Endodermal cell (in vitro differentiated cells): ENCODE results near the gene BET1L. TPM values are rescaled to one million over a fixed set of nuclear protein-coding genes. Genes with fewer than 3 reads are reported as not detected.
"Not testable (repeated sequence)": the region's sequence is repeated elsewhere in the genome, so short reads cannot be mapped to it uniquely, and the experiment has no call there.

Experiments
- DNase-seq: peaks from one replicate; pipeline ENCODE4 v3.0.0-alpha.2; 2017
- H3K27ac ChIP-seq: 2 replicates; pipeline ENCODE4 v1.5.1; 2013; ENCODE audit warnings: mild to moderate bottlenecking, low read depth, low read length, moderate library complexity
- H3K27me3 ChIP-seq: 2 replicates; pipeline ENCODE4 v1.6.1; 2013; ENCODE audit warnings: mild to moderate bottlenecking, low read length, moderate library complexity; ENCODE audit not compliant: insufficient read depth, control insufficient read depth, poor library complexity, severe bottlenecking
- H3K36me3 ChIP-seq: 2 replicates; pipeline ENCODE4 v1.7.0; 2013; ENCODE audit warnings: mild to moderate bottlenecking, low read length, moderate library complexity; ENCODE audit not compliant: control insufficient read depth, insufficient read depth
- H3K4me1 ChIP-seq: one replicate; pipeline ENCODE4 v1.7.0; 2013; ENCODE audit warnings: low read length; ENCODE audit not compliant: control insufficient read depth, insufficient read depth
- H3K4me3 ChIP-seq: 2 replicates; pipeline ENCODE4 v1.5.1; 2013; ENCODE audit warnings: mild to moderate bottlenecking, low read length, moderate library complexity
- H3K9ac ChIP-seq: 2 replicates; pipeline ENCODE4 v1.6.1; 2013; ENCODE audit warnings: mild to moderate bottlenecking, low read length, moderate library complexity; ENCODE audit not compliant: poor library complexity, severe bottlenecking; ENCODE audit errors: extremely low read depth
- H3K9me3 ChIP-seq: 2 replicates; pipeline ENCODE4 v1.6.1; 2013; ENCODE audit warnings: mild to moderate bottlenecking, low read length, moderate library complexity; ENCODE audit not compliant: control insufficient read depth
- H3K27ac Mint-ChIP-seq: 2 replicates; pipeline ENCODE4 v1.8.0; 2020; ENCODE audit warnings: mixed read lengths
- H3K27me3 Mint-ChIP-seq: 2 replicates; pipeline ENCODE4 v1.8.0; 2021; ENCODE audit warnings: mild to moderate bottlenecking, mixed read lengths; ENCODE audit not compliant: insufficient read depth
- H3K36me3 Mint-ChIP-seq: 2 replicates; pipeline ENCODE4 v1.8.0; 2020; ENCODE audit warnings: low read depth, mixed read lengths
- H3K4me1 Mint-ChIP-seq: 2 replicates; pipeline ENCODE4 v1.8.0; 2020; ENCODE audit warnings: mixed read lengths
- H3K4me3 Mint-ChIP-seq: 2 replicates; pipeline ENCODE4 v1.8.0; 2020; ENCODE audit warnings: mild to moderate bottlenecking, moderate library complexity, mixed read lengths
- H3K9me3 Mint-ChIP-seq: 2 replicates; pipeline ENCODE4 v1.8.0; 2020; ENCODE audit warnings: mild to moderate bottlenecking, mixed read lengths
- CTCF ChIP-seq: fragments of 200-600 bp; sonication (generic); conservative IDR thresholded peaks from 2 replicates; pipeline ENCODE4 v1.5.0; 2021; ENCODE audit warnings: antibody characterized with exemption, mild to moderate bottlenecking
- WGBS, 2 experiments: methylation state at CpG; one replicate each; pipeline versions ENCODE4 v1.1.5 to v1.1.7; 2013; ENCODE audit warnings: missing lambda C conversion rate in 2 of 2, mixed read lengths in 1 of 2; ENCODE audit not compliant: insufficient coverage in 1 of 2, insufficient read length in 1 of 2; 5-methylcytosine and 5-hydroxymethylcytosine counted together
- total RNA-seq, 2 donors: library from RNA; stranded (reverse); fragmentation: NEBNext Ultra II Directional in 1 of 2; extraction: Animal tissue kit (Norgen Biotek cat#: 25700) in 1 of 2; gene quantifications; 2 replicates in 1 of 2; 3 replicates in 1 of 2; pipeline ENCODE4 v1.2.1, GENCODE V29; 2021

The BET1L gene
- total RNA-seq, 2 donors from 2014 or later: 47.4 to 63.7 TPM

DNA sequence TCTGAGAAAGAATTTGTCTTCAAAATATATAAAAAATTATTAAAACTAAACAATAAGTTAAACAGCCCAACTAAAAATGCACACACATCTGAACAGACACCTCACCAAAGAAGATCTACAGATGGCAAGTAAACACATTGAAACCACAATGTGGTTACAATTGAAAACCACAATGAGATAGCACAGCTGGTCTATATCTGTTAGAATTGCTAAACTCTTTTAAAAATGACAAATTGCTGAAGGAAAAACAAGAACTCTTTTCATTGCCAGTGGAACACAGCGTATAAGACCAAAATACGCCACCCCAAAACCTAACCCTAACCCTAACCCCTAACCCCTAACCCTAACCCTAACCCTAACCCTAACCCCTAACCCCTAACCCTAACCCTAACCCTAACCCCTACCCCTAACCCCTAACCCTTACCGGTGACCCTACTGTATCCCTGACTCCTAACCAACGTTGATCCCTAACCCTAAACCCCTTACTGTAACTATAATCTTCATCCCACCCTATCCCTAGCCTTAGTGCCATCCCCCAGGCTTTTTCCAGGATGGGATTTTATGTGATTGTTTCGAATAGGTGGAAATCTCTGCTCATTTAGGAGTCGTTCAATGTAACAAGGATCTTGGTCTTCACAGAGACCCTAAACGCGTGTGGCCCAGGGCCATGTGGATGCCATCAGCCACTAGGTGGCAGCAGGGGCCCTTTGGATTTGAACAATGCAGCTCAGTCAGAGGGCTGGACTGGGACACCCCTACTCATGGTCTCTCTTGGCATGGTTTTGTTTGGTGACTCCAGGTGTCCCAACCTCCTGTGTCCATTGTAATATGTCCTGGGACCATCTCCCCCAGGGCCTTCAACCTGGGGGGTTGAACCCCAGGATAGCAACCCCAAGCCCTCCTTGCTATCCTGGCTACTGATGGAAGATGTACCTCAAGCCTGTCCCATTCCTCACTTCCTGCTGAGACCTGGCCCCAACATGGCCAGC is 15.4 kb downstream of the BET1L start:
- TF ChIP-seq CTCF: peak; percentile 44
- DNase-seq: peak; percentile 33
- H3K4me1 Mint-ChIP-seq, H3K9me3 Mint-ChIP-seq, H3K27me3 Mint-ChIP-seq, H3K36me3 ChIP-seq, H3K9ac ChIP-seq, H3K4me1 ChIP-seq, H3K4me3 ChIP-seq, H3K36me3 Mint-ChIP-seq, H3K27me3 ChIP-seq, H3K27ac ChIP-seq, H3K9me3 ChIP-seq, H3K4me3 Mint-ChIP-seq, H3K27ac Mint-ChIP-seq: not testable (repeated sequence)
- no CpG with 5 or more reads among the region's 8 CpGs for WGBS, 2 experiments

- not testable (repeated sequence) for H3K27me3 ChIP-seq, H3K9me3 Mint-ChIP-seq, H3K27ac ChIP-seq, H3K4me1 Mint-ChIP-seq, H3K4me3 Mint-ChIP-seq, DNase-seq, H3K4me3 ChIP-seq, H3K27ac Mint-ChIP-seq, H3K9ac ChIP-seq, H3K4me1 ChIP-seq, H3K36me3 ChIP-seq, H3K36me3 Mint-ChIP-seq, H3K27me3 Mint-ChIP-seq, H3K9me3 ChIP-seq
- 95% methylated on average over 5 of the region's 5 CpGs; no CpG with 5 or more reads in 1 of the 2 experiments for WGBS, 2 experiments
Measured at GRCh38 chr11:190546-190945, 16.7 kb downstream of the BET1L start.

DNA sequence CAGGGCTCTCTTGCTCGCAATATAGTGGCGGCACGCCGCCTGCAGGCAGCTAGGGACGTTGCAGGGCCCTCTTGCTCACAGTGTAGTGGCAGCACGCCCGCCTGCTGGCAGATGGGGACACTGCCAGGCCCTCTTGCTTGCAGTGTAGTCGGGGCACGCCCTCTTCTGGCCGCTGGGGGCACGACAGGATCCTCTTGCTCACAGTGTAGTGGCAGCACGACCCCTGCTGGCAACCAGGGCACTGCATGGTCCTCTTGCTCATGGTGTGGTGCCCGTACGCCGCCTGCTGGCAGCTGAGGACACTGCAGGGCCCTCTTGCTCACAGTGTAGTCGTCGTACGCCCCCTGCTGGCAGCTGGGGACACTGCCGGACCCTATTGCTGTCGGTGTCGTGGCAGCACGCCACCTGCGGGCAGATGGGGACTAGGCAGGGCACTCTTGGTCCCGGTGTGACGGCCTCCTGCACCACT is 17.3 kb downstream of the BET1L start:
- not testable (repeated sequence) for H3K4me3 Mint-ChIP-seq, H3K27me3 Mint-ChIP-seq, H3K27ac ChIP-seq, H3K9ac ChIP-seq, H3K9me3 Mint-ChIP-seq, DNase-seq, H3K9me3 ChIP-seq, H3K27ac Mint-ChIP-seq, H3K4me3 ChIP-seq, H3K4me1 Mint-ChIP-seq, H3K27me3 ChIP-seq, H3K36me3 Mint-ChIP-seq, H3K4me1 ChIP-seq, H3K36me3 ChIP-seq
- 84 to 85% methylated on average over 4 to 7 of the region's 25 CpGs for WGBS, 2 experiments
- TF ChIP-seq CTCF: peak; percentile 48

GRCh38 chr11:189200-189783 is 17.9 kb downstream of the BET1L start:
- H3K9me3 Mint-ChIP-seq, H3K4me3 Mint-ChIP-seq, H3K9ac ChIP-seq, H3K4me1 Mint-ChIP-seq, H3K36me3 ChIP-seq, H3K9me3 ChIP-seq, H3K36me3 Mint-ChIP-seq, H3K4me3 ChIP-seq, H3K27me3 ChIP-seq, H3K27ac Mint-ChIP-seq, H3K27ac ChIP-seq, H3K4me1 ChIP-seq, H3K27me3 Mint-ChIP-seq: not testable (repeated sequence)
- 86 to 89% methylated on average over 15 to 19 of the region's 55 CpGs for WGBS, 2 experiments
- peak; percentile 25 for DNase-seq
